B cell (primary cell): ENCODE results near the gene CIBAR2. TPM values are rescaled to one million over a fixed set of nuclear protein-coding genes. Genes with fewer than 3 reads are reported as not detected.

Source experiments
- ATAC-seq: fragments of 200-7000 bp; cut with Tn5 transposase; one replicate; pipeline ENCODE4 v1.10.0; 2021; ENCODE audit warnings: low read depth, mild to moderate bottlenecking, moderate number of reproducible peaks, moderate library complexity
- CTCF ChIA-PET: fragments of 350-600 bp; sonication (Branson Sonifier 250); formaldehyde crosslinking; loops from one replicate; lab custom pipeline; 2021; ENCODE audit warnings: antibody characterized with exemption, inconsistent platforms; lab: Charles Lee
- POLR2A ChIA-PET: fragments of 350-600 bp; sonication (Branson Sonifier 250); formaldehyde crosslinking; loops from one replicate; lab custom pipeline; 2021; ENCODE audit warnings: antibody characterized with exemption; lab: Charles Lee
- DNase-seq: peaks from one replicate; pipeline ENCODE4 v3.0.0; 2013
- H2AFZ ChIP-seq: 2 replicates; pipeline ENCODE4 v1.6.1; 2012; ENCODE audit warnings: mild to moderate bottlenecking, low read depth, low read length; ENCODE audit not compliant: insufficient read depth, poor library complexity, severe bottlenecking
- H3K27ac ChIP-seq, 2 donors: 1 replicate in 1 of 2; 2 replicates in 1 of 2; pipeline ENCODE4 v1.5.1; 2012 to 2013; ENCODE audit warnings: low read length in 2 of 2, mild to moderate bottlenecking in 2 of 2, moderate library complexity in 1 of 2
- H3K27me3 ChIP-seq, 4 experiments: fragments of 200-600 bp in 1 of 4; sonication (generic) in 1 of 4; replicated peaks in 1 of 4; 1 replicate in 2 of 4; 2 replicates in 2 of 4; pipeline versions ENCODE4 v1.6.1 to v1.7.0; 2013 to 2016; ENCODE audit warnings: low read length in 3 of 4, mild to moderate bottlenecking in 2 of 4, mixed read lengths in 1 of 4, moderate library complexity in 1 of 4; ENCODE audit not compliant: insufficient read depth in 4 of 4, control insufficient read depth in 3 of 4; ENCODE audit errors: control extremely low read depth in 1 of 4
- H3K36me3 ChIP-seq, 2 experiments: replicated peaks in 1 of 2; 1 replicate in 1 of 2; 2 replicates in 1 of 2; pipeline versions ENCODE4 v1.6.1 to v1.7.1; 2013; ENCODE audit warnings: low read length in 1 of 2; ENCODE audit not compliant: insufficient read depth in 2 of 2, control insufficient read depth in 1 of 2; ENCODE audit errors: control extremely low read depth in 1 of 2, extremely low read depth in 1 of 2
- H3K4me1 ChIP-seq, 2 donors: fragments of 200-600 bp in 1 of 2; sonication (generic) in 1 of 2; 1 replicate in 1 of 2; 2 replicates in 1 of 2; pipeline versions ENCODE4 v1.5.1 to v1.6.1; 2013 to 2017; ENCODE audit warnings: low read length in 2 of 2; ENCODE audit not compliant: control insufficient read depth in 2 of 2, insufficient read depth in 2 of 2
- H3K4me2 ChIP-seq: replicated peaks from 2 replicates; pipeline ENCODE3; 2012; ENCODE audit warnings: mild to moderate bottlenecking, low read depth, low read length; ENCODE audit not compliant: poor library complexity, severe bottlenecking
- H3K4me3 ChIP-seq, 5 experiments: fragments of 200-600 bp in 1 of 5; sonication (generic) in 1 of 5; 1 replicate in 3 of 5; 2 replicates in 2 of 5; pipeline versions ENCODE4 v1.5.1 to v1.7.0; 2011 to 2016; ENCODE audit warnings: low read length in 4 of 5, mild to moderate bottlenecking in 4 of 5, low read depth in 2 of 5, control low read depth in 1 of 5, moderate library complexity in 1 of 5; ENCODE audit not compliant: insufficient read depth in 1 of 5; ENCODE audit errors: control extremely low read depth in 1 of 5, extremely low read depth in 1 of 5
- H3K79me2 ChIP-seq: fragments of 200-600 bp; sonication (generic); one replicate; pipeline ENCODE4 v1.6.0; 2016; ENCODE audit warnings: low read length; ENCODE audit not compliant: control insufficient read depth, insufficient read depth
- H3K9ac ChIP-seq: fragments of 200-600 bp; sonication (generic); 2 replicates; pipeline ENCODE4 v1.6.1; 2017; ENCODE audit warnings: mild to moderate bottlenecking, low read length, moderate library complexity
- H3K9me3 ChIP-seq, 3 donors: one replicate each; pipeline versions ENCODE4 v1.6.1 to v1.7.1; 2013; ENCODE audit warnings: low read length in 2 of 3; ENCODE audit not compliant: control insufficient read depth in 2 of 3, insufficient read depth in 1 of 3; ENCODE audit errors: control extremely low read depth in 1 of 3
- H4K20me1 ChIP-seq: 2 replicates; pipeline ENCODE4 v1.6.0; 2012; ENCODE audit warnings: mild to moderate bottlenecking, low read length; ENCODE audit not compliant: insufficient read depth, control insufficient read depth, poor library complexity, severe bottlenecking
- H3K27ac Mint-ChIP-seq: one replicate; pipeline ENCODE4 v1.8.0; 2021; ENCODE audit warnings: mixed read lengths
- H3K27me3 Mint-ChIP-seq: one replicate; pipeline ENCODE4 v1.8.0; 2021; ENCODE audit warnings: mixed read lengths
- H3K4me1 Mint-ChIP-seq: one replicate; pipeline ENCODE4 v1.8.0; 2021; ENCODE audit warnings: mixed read lengths
- H3K4me3 Mint-ChIP-seq: one replicate; pipeline ENCODE4 v1.8.0; 2021; ENCODE audit warnings: mixed read lengths
- H3K9me3 Mint-ChIP-seq: one replicate; pipeline ENCODE4 v1.8.0; 2022; ENCODE audit warnings: mixed read lengths; ENCODE audit not compliant: insufficient read depth
- EZH2 ChIP-seq: IDR thresholded peaks from 2 replicates; pipeline ENCODE4 v1.6.1; 2012; ENCODE audit warnings: borderline replicate concordance, low read depth, mild to moderate bottlenecking, moderate library complexity, low read length; ENCODE audit not compliant: insufficient read depth, poor library complexity, severe bottlenecking
- WGBS: methylation state at CpG from one replicate; pipeline ENCODE4 v1.1.5; 2013; ENCODE audit warnings: missing lambda C conversion rate; ENCODE audit not compliant: insufficient coverage; 5-methylcytosine and 5-hydroxymethylcytosine counted together
- intact Hi-C: fragments of 100-400 bp; cut with micrococcal nuclease; formaldehyde crosslinking; loops from one replicate; pipeline ENCODE4 v1.10.0; 2022
- polyA plus RNA-seq: library from polyadenylated mRNA; depleted of rRNA; stranded (reverse); fragments of >200 nt; gene quantifications from 2 replicates; pipeline ENCODE4 v1.2.3, GENCODE V29; 2012
- total RNA-seq, 2 donors: library from RNA; stranded (reverse); fragments of 120-200 nt in 1 of 2; gene quantifications; 1 replicate in 1 of 2; 2 replicates in 1 of 2; pipeline versions ENCODE4 v1.2.3 to v1.2.4, GENCODE V29; 2013 to 2022
- TF ChIP-seq, protein P1 (sequence below): fragments of 200-600 bp; IDR thresholded peaks from one replicate; pipeline ENCODE4 v1.8.0; 2022; ENCODE audit warnings: antibody characterized with exemption, mild to moderate bottlenecking

The CIBAR2 gene
- total and polyA plus RNA-seq, 2 donors (not counting 1 experiment from before 2014, with no cell fraction given): not detected

GRCh38 chr16:85133290-85133599, 21.0 kb upstream of the CIBAR2 start:
- ChIA-PET CTCF (no interaction called here), POLR2A (no interaction called here)
- ATAC-seq (no peak), DNase-seq (no peak)
- peaks cover 9 to 26% of the 10 kb centered on the region in 2 donors for H3K4me1 ChIP-seq
- intact Hi-C loops: no loop called here
- H3K9me3 Mint-ChIP-seq: no peaks in the 10 kb centered on the region
- H3K9ac ChIP-seq: no peak overlapping the region
- no peak overlapping the region for H2AFZ ChIP-seq
- no peaks in the 10 kb centered on the region for H4K20me1 ChIP-seq
- peaks cover 11% of the 10 kb centered on the region for H3K4me1 Mint-ChIP-seq
- H3K4me2 ChIP-seq: no peak overlapping the region
- no peak overlapping the region for H3K27ac ChIP-seq
- no peaks in the 10 kb centered on the region for H3K79me2 ChIP-seq
- peaks cover 0 to 11% (median 0%) of the 10 kb centered on the region in 3 donors for H3K9me3 ChIP-seq
- no peaks in the 10 kb centered on the region for H3K36me3 ChIP-seq
- H3K4me3 Mint-ChIP-seq: no peak overlapping the region
- H3K27me3 Mint-ChIP-seq: peaks cover 11% of the 10 kb centered on the region
- 89% methylated on average over 1 of the region's 1 CpG for WGBS
- no peak overlapping the region for H3K27ac Mint-ChIP-seq
- H3K27me3 ChIP-seq: peaks cover 0 to 14% (median 7%) of the 10 kb centered on the region in 4 experiments
- no peak overlapping the region for H3K4me3 ChIP-seq
- TF ChIP-seq, protein P1, sequence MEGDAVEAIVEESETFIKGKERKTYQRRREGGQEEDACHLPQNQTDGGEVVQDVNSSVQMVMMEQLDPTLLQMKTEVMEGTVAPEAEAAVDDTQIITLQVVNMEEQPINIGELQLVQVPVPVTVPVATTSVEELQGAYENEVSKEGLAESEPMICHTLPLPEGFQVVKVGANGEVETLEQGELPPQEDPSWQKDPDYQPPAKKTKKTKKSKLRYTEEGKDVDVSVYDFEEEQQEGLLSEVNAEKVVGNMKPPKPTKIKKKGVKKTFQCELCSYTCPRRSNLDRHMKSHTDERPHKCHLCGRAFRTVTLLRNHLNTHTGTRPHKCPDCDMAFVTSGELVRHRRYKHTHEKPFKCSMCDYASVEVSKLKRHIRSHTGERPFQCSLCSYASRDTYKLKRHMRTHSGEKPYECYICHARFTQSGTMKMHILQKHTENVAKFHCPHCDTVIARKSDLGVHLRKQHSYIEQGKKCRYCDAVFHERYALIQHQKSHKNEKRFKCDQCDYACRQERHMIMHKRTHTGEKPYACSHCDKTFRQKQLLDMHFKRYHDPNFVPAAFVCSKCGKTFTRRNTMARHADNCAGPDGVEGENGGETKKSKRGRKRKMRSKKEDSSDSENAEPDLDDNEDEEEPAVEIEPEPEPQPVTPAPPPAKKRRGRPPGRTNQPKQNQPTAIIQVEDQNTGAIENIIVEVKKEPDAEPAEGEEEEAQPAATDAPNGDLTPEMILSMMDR: no peak
- no peak for TF ChIP-seq EZH2

GRCh38 chr16:85132456-85133289, 20.4 kb upstream of the CIBAR2 start:
- ATAC-seq (no peak), DNase-seq (no peak)
- H3K27me3 Mint-ChIP-seq: peaks cover 5% of the 10 kb centered on the region
- POLR2A ChIA-PET: no interaction called here
- Histone ChIP-seq H3K36me3 (no peaks in the 10 kb centered on the region), H3K4me3 (no peak overlapping the region), H3K27ac (no peak overlapping the region), H2AFZ (no peak overlapping the region), H3K9me3 (peaks cover 0 to 11% (median 0%) of the 10 kb centered on the region in 3 donors), H3K4me1 (peaks cover 5 to 26% of the 10 kb centered on the region in 2 donors), H3K4me2 (no peak overlapping the region), H4K20me1 (no peaks in the 10 kb centered on the region), H3K9ac (no peak overlapping the region), H3K27me3 (peaks cover 0 to 13% (median 4%) of the 10 kb centered on the region in 4 experiments), H3K79me2 (no peaks in the 10 kb centered on the region)
- peaks cover 10% of the 10 kb centered on the region for H3K4me1 Mint-ChIP-seq
- CTCF ChIA-PET: no interaction called here
- no peak overlapping the region for H3K27ac Mint-ChIP-seq
- TF ChIP-seq, protein P1: no peak
- no peak for TF ChIP-seq EZH2
- intact Hi-C loops: no loop called here
- no peaks in the 10 kb centered on the region for H3K9me3 Mint-ChIP-seq
- H3K4me3 Mint-ChIP-seq: no peak overlapping the region
- 98% methylated on average over 17 of the region's 20 CpGs for WGBS
